GM21786 (cell line): ENCODE measurements around the gene SHH.

Source experiments
- ATAC-seq: cut with Tn5 transposase; IDR thresholded peaks from one replicate; pipeline ENCODE4 v1.9.1; 2021; ENCODE audit not compliant: unreplicated experiment

Gene SHH

GRCh38 chr7:155794196-155794595, 18.1 kb downstream of the SHH start:
- no peak for ATAC-seq

- ATAC-seq: no peak
Measured at GRCh38 chr7:155793720-155794119, 18.5 kb downstream of the SHH start.

GRCh38 chr7:155792999-155793560, 19.2 kb downstream of the SHH start:
- no peak for ATAC-seq

GRCh38 chr7:155792315-155792960, 19.8 kb downstream of the SHH start:
- no peak for ATAC-seq

GRCh38 chr7:155791836-155792235, 20.4 kb downstream of the SHH start:
- no peak for ATAC-seq

GRCh38 chr7:155791214-155791737, 21.0 kb downstream of the SHH start:
- ATAC-seq: no peak

GRCh38 chr7:155790666-155791065, 21.6 kb downstream of the SHH start:
- ATAC-seq: no peak

GRCh38 chr7:155789001-155789725, 23.1 kb downstream of the SHH start:
- no peak for ATAC-seq

- no peak for ATAC-seq
Measured at GRCh38 chr7:155788616-155789000, 23.7 kb downstream of the SHH start.

- no peak for ATAC-seq
Measured at GRCh38 chr7:155787171-155787851, 25.0 kb downstream of the SHH start.

GRCh38 chr7:155786491-155786890, 25.8 kb downstream of the SHH start:
- no peak for ATAC-seq

GRCh38 chr7:155785536-155785935, 26.7 kb downstream of the SHH start:
- ATAC-seq: no peak

- ATAC-seq: no peak
Measured at GRCh38 chr7:155782466-155782865, 29.8 kb downstream of the SHH start.

GRCh38 chr7:155781433-155781832, 30.8 kb downstream of the SHH start:
- no peak for ATAC-seq

- ATAC-seq: no peak
Measured at GRCh38 chr7:155780884-155781283, 31.4 kb downstream of the SHH start.

- ATAC-seq: no peak
Measured at GRCh38 chr7:155778349-155778748, 33.9 kb downstream of the SHH start.

GRCh38 chr7:155776606-155777005, 35.7 kb downstream of the SHH start:
- ATAC-seq: no peak

- no peak for ATAC-seq
Measured at GRCh38 chr7:155775691-155776090, 36.6 kb downstream of the SHH start.

GRCh38 chr7:155774947-155775346, 37.3 kb downstream of the SHH start:
- ATAC-seq: no peak

GRCh38 chr7:155773531-155773930, 38.7 kb downstream of the SHH start:
- no peak for ATAC-seq

- no peak for ATAC-seq
Measured at GRCh38 chr7:155770241-155770640, 42.0 kb downstream of the SHH start.

GRCh38 chr7:155769701-155770100, 42.6 kb downstream of the SHH start:
- no peak for ATAC-seq
